Activated CD8-positive, alpha-beta memory T cell treated with anti-CD3 and anti-CD28 coated beads for 1 hour (primary cell): ENCODE measurements around the gene PCDHGA3.
A peak's percentile ranks its signal among the peaks of the same experiment; 100 is the strongest.
"Not testable (repeated sequence)": the region's sequence is repeated elsewhere in the genome, so short reads cannot be mapped to it uniquely, and the experiment has no call there.

Source experiments
- DNase-seq, 2 donors: peaks; one replicate each; pipeline ENCODE4 v3.0.0-alpha.2; 2020; ENCODE audit warnings: low read depth in 1 of 2; ENCODE audit errors: extremely low read depth in 1 of 2

Gene PCDHGA3

DNA sequence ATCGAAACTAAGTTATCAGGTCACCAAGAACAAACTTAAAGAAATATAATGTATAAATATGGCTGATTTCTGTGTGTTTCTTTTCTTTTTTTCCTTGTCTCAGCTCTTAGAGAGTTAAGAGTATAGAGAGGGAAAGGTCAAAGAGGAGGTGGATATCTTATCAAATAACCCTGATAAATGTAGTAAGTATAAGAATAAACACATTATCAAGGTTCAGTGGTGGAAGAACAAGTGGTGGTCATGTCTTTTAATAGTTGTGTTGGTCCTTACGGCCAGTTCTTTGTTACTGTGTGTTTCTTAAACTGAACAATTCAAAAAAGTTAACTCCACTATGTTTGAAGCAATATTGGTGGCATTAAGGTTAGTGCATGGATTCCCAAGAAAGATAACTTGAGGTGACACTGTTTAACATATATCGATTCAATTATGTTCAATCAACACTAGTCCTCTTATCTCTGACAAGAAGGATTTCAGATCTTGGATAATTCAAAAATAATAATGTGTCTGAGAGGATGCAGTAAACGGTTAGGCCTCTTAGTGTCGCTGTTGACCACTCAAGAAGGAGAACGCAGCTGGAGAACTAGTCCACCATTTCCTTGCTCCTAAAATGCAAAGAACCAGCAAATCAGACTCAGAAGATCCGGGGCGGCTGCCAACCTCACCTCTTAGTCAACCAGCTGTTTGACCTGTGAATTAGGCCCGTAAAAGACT, at the start of gene PCDHGA3:
Gene PCDHGA3, plus strand, starts transcription at position 588 of the 711 bp plus-strand sequence. CDS start 205 bp downstream, outside the sequence.
- no peak for DNase-seq

DNA sequence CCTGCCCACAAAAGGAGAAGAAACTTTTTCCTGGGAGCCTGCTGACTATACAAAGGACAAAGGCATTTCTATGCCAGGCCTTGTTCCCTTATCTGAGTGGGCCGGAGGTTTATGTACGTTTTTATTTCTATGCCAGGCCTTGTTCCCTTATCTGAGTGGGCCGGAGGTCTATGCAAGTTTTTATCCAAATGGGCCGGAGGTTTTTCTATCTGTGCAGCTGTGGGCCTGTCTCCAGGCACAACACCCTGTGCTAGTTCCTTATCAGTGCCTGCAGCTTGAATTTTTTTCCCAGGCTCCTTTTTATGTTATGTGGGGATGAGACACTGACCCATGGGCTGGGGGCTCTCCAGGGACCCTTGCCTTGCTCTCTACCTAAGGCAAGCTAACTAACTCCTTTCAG, 45.3 kb upstream of the PCDHGA3 start:
- no peak for DNase-seq

DNA sequence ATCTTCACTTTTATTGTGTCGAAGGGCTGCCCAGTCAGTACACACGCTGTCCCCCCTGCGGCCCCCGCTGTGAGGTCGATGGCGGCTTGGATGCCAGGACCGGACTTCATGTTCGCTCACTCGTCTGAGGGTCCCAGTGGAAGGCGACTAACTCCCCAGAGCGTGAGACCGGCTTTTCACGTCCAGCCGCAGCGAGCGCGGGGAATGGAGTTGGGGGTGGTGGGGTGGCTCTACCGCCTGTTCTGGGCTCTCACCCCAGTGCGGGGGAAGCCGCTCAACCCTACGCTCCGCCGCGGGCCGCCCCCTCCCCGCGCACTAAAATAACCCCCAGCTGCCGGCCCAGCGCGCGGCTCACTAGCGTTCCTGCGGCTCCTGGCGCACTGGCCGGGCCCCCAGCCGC, 39.9 kb upstream of the PCDHGA3 start, which contains the start of gene SLC25A2:
Gene SLC25A2, minus strand, starts transcription at position 294 of the 400 bp plus-strand sequence. Its CDS starts 184 bp downstream, at position 110.
- no peak for DNase-seq

DNA sequence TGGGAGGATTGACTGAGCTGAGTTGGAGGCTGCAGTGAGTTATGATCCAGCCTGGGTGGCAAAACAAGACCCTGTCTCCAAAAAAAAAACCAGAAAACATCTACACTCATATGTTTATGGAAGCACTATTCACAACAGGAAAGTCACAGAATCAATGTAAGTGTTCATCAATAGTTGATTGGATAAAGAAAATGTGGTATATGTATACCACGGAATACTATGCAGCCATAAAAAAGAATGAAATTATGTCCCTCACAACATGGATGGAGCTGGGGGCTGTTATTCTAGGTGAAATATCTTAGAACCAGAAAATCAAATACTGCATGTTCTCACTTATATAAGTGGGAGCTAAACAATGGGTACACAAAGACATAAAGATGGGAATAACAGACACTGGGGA, 37.0 kb upstream of the PCDHGA3 start:
- no peak for DNase-seq

DNA sequence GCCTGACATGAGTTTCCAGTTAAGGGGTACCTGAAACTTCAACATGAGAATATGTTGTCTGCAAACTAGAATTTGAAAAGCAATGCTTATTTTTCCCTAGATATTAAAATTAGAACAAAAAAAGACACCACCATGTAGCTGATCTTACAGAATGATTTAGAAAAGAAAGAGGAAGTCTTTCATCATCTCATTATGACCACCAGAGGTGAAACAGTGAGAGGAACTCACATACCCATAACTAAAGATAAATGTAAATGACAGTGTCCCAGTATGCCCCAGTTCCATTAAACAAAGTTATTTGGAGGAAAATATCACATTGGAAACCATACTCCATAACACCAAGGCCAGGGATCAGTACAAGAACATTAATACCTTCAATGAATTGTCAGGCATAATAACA, 29.9 kb upstream of the PCDHGA3 start:
- no peak for DNase-seq

DNA sequence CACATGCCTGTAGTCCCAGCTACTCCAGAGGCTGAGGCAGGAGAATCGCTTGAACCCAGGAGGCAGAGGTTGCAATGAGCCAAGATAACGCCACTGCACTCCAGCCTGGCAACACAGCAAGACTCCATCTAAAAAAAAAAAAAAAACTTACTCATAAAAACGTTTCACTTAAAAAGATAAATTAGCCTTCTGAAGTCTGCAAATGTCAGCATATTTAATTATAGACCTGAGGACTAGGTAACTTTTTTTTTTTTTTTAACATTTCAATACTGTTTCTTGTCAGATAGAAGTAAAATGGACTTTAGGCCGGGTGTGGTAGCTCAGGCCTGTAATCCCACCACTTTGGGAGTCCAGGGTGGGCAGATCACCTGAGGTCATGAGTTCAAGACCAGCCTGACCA, 26.7 kb upstream of the PCDHGA3 start:
- DNase-seq: not testable (repeated sequence)

DNA sequence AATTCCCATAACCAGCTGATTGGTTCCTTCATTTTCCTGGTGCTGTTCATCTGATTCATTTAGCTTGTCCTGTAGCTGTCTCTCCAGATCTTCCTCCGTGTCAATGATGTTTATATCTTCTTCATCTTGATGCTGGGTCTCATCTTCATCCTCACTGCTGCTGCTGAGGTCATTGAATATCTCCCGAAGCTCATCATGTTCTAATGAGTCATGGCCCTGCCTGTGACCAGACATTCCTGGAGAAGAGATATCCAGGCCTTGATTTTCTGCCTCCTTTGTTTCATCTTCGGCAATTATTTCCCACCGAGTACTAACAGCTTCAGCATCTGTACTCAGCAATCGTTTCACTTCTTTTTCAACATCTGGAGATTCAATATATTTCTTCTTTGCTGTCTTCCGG, 24.4 kb upstream of the PCDHGA3 start:
- DNase-seq: no peak

DNA sequence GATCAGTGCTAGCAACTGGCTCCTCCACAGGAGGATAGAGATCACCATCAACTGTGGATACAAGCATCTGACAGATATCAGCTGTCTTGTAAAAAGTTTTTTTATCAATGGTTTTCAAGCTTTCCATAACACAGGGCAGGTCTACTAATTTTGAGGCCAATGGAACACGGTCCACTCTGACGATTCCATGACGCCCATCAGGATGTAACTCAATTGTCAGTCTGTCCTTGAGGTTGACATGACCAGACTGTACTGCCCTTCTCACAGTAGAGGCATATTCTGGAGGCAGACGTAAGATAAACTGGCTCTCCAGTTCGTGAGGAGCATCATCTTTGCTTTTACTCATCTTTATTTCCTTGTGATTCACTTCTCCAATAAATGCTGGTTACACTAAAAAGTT, 23.9 kb upstream of the PCDHGA3 start:
- DNase-seq: no peak

DNA sequence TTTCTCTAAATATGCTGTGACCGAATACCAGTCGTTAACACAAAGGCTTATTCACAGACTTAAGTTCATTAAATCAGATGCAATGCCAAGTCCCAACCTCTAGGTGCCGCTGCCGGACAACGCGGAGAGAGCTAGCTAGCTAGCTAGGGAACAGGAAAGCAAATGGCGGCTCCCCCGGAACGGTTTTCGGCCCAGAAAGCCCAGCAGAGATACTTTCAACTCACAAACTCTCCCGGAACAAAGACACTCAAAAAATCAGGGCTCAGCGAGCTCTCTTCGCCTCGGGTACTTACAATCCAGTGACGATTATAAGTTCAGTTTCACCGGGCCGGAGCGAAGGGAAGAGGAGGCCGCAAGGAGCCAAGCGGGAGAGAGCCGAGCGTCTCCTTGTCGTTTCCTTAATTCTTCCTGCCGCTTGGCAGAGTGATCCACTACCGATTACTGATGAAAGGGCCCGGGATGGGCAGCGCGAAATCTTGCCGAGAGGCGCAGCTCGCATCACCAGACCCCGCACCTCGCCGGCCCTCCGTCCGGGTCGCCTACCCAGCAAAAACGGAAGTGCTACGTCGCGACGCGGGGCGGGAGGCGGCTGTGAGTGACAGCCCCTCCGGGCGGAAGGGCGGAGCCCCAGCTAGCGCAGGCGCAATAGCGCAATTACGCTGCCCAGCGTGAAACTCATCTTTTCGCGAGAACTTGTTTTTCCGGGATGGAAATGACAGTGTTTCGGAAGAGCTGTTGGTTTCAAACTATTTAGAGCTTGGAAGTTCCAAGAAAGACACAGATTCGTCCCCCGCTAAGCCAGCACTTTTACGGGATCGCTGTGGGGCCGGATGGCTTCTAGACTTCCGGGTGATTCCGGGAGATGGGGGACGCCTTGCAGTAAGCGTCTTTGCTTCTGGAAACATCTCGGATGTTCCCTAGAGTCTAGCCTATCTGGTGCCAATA, 23.1 kb upstream of the PCDHGA3 start, which contains the start of gene TAF7:
Gene TAF7, minus strand, starts transcription at position 560 of the 945 bp plus-strand sequence. CDS start 740 bp downstream, outside the sequence.
- peak; percentile 70 to 89 for DNase-seq

DNA sequence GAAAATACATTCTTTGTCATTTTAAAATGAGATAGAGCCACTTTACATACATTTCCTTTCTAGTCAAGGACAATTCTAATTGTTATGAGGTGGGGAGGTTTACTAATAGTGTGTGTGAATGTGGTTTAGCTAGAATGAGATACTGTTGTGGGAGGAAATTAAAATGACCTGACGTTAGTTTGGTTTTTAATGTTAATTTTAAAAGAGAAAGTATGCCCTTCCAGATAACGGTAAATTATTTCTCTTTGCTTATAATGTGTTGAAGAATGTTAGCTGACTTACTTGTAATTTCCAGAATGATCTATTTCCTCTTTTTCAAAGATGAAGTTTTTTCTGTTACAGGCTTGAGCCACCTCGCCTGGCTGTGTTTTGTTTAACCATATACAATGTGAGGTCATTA, 21.4 kb upstream of the PCDHGA3 start:
- DNase-seq: no peak

DNA sequence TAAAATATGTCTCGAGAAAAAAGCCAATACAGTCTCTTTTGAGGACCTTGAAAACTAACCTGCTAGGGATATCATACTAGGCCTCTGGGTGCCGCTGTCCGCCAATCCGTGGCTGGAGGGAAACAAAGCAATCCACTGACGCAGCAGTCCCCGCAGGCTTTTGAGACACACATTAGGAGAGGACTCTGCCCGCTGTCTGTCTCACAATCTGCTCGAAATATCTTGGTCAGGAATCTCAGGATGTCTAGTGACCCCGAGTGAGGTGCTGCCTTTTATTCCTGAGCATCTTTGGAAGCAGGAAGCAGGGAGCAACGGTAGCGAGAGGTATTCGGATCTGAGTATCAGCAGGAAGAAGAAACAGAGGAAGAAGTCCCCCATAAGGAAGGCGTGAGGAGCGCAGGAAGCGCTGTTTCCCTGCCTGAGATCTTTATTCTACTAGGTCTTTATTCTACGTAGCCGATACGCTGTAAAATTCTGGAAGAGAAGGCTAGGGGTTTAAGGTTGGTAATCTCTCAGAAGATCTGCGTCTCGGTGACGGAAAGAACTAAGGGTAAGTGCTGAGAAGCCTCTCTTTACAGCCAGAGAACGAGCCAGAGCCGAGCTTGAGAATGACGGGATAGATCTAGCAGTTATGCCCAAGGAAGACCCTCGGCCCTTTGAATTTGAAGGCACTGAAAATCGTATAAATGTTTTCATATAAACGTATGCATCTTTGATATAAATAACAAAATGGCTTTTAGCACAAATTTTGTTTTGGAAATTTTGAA, 17.4 kb upstream of the PCDHGA3 start:
- peak; percentile 26 to 49 for DNase-seq

DNA sequence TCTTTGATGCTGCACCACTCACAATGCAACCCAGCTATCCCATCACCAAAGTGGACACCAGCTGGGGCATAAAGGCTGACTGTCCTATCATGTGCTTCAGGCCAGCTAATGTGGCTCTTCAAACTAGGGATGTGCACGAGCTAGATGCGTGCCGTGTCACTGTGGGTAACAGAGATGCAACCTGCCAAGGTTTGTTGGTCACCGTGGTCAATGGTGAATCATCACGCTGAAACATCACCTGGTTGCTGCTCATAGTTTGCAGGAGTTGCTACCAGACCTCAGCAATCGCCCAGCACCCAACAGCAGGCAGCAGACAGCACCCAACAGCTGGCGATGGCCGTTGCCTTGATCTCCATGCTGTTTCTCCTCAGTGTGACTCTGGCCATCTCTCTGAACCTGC, 15.4 kb upstream of the PCDHGA3 start:
- no peak for DNase-seq

DNA sequence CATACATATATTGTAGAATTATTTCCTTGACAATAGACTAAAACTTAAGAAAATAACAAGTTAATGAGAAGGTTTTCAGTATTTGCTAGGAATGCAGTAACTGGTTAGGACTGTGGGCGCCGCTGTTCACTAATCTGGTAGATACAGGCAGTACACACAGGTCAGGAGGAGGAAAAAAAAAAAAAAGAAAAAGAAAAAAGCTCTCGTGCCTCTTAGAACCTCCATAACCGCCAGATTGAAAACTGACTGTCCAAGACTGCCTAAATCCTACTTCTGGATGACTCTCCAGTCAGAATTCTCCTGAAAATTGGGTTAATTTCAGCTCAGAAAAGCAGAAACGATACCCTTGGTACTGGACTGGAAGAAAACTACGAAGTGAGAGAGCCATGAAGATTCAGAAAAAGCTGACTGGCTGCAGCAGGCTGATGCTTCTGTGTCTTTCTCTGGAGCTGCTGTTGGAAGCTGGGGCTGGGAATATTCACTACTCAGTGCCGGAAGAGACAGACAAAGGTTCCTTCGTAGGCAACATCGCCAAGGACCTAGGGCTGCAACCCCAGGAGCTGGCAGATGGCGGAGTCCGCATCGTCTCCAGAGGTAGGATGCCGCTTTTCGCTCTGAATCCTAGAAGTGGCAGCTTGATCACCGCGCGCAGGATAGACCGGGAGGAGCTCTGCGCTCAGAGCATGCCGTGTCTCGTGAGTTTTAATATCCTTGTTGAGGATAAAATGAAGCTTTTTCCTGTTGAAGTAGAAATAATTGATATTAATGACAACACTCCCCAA, 13.1 kb upstream of the PCDHGA3 start, which contains the start of gene PCDHGA1:
Gene PCDHGA1, plus strand, starts transcription at position 216 of the 782 bp plus-strand sequence.
- DNase-seq: no peak

DNA sequence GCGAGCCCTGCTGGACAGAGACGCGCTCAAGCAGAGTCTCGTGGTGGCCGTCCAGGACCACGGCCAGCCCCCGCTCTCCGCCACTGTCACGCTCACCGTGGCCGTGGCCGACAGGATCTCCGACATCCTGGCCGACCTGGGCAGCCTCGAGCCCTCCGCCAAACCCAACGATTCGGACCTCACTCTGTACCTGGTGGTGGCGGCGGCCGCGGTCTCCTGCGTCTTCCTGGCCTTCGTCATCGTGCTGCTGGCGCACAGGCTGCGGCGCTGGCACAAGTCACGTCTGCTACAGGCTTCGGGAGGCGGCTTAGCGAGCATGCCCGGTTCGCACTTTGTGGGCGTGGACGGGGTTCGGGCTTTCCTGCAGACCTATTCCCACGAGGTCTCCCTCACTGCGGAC, 11.1 kb upstream of the PCDHGA3 start:
- not testable (repeated sequence) for DNase-seq

DNA sequence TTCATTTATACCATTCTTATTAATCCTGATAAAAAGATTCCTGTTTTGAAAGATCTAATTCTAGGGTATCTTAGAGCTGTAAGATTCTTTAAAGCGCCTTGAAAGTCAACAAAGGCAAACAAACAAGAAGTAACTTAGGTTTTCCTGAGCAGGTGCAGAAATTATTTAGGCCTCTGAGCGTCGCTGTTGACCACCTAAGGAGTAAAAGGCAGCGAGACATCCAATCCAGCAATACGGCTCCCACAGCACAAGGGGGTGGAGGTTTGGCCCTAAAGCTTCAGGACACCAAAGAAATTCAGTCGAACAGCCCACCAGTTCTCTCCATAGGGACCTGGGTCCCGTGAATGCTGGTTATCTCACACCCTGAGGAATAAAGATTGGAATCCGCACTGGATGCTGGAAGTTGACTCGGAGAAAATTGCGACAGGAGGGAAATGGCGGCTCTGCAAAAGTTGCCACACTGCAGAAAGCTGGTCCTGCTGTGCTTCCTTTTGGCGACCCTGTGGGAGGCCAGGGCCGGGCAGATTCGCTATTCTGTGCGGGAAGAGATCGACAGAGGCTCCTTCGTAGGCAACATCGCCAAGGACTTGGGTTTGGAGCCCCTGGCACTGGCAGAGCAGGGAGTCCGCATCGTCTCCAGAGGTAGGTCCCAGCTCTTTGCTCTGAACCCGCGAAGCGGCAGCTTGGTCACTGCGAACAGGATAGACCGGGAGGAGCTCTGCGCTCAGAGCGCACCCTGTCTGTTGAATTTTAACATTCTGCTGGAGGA, 4.9 kb upstream of the PCDHGA3 start, which contains the start of gene PCDHGA2:
Gene PCDHGA2, plus strand, starts transcription at position 223 of the 769 bp plus-strand sequence.
- no peak for DNase-seq

DNA sequence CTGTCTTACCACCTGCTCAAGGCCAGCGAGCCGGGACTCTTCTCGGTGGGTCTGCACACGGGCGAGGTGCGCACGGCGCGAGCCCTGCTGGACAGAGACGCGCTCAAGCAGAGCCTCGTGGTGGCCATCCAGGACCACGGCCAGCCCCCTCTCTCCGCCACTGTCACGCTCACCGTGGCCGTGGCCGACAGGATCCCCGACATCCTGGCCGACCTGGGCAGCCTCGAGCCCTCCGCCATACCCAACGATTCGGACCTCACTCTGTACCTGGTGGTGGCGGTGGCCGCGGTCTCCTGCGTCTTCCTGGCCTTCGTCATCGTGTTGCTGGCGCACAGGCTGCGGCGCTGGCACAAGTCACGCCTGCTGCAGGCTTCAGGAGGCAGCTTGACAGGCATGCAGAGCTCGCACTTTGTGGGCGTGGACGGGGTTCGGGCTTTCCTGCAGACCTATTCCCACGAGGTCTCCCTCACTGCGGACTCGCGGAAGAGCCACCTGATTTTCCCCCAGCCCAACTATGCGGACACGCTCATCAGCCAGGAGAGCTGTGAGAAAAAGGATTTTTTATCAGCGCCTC, 2.8 kb upstream of the PCDHGA3 start:
- DNase-seq: not testable (repeated sequence)

DNA sequence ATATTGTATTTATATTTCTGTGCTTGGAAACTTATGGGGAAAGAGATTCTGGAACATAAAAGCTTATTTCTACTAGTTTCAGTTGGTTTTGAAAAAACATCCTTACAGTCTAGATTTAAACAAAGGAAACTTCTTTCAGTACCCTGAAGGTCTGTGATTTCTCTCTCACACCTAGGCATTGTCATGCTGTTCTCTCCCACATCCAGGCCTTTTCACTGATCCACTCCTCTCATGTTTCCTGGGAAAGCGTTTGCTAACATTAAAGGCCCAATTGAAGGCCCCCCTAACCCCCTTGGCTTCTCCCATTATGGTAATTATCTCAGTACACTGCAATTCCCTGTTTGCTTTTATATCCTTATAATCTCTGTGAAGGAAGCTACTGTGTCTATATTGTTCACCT, 856 bp upstream of the PCDHGA3 start:
- DNase-seq: no peak

DNA sequence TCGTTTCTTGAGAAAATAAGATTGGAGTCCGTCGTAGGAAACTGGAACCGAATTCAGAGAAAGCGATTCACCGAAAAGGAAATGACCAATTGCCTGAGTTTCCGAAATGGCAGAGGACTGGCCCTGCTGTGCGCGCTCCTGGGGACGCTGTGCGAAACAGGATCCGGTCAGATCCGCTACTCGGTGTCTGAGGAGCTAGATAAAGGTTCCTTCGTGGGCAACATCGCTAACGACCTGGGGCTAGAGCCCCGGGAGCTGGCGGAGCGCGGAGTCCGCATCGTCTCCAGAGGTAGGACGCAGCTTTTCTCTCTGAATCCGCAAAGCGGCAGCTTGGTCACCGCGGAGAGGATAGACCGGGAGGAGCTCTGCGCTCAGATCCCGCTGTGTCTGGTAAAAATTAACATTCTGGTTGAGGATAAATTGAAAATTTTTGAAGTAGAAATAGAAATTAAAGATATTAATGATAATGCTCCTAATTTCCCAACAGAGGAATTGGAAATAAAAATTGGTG, 379 bp downstream of the PCDHGA3 start:
- DNase-seq: no peak

DNA sequence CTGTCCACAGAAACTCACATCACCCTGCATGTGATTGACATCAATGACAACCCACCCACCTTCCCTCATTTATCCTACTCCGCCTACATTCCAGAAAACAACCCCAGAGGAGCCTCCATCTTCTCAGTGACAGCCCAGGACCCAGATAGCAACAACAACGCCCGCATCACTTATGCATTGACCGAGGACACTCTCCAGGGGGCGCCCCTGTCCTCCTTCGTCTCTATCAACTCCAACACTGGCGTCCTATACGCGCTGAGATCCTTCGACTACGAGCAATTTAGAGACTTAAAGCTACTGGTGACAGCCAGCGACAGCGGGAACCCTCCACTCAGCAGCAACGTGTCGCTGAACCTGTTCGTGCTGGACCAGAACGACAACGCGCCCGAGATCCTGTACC, 1.7 kb downstream of the PCDHGA3 start:
- no peak for DNase-seq
